Measurements from ENCODE around the gene DPEP2.

DNA sequence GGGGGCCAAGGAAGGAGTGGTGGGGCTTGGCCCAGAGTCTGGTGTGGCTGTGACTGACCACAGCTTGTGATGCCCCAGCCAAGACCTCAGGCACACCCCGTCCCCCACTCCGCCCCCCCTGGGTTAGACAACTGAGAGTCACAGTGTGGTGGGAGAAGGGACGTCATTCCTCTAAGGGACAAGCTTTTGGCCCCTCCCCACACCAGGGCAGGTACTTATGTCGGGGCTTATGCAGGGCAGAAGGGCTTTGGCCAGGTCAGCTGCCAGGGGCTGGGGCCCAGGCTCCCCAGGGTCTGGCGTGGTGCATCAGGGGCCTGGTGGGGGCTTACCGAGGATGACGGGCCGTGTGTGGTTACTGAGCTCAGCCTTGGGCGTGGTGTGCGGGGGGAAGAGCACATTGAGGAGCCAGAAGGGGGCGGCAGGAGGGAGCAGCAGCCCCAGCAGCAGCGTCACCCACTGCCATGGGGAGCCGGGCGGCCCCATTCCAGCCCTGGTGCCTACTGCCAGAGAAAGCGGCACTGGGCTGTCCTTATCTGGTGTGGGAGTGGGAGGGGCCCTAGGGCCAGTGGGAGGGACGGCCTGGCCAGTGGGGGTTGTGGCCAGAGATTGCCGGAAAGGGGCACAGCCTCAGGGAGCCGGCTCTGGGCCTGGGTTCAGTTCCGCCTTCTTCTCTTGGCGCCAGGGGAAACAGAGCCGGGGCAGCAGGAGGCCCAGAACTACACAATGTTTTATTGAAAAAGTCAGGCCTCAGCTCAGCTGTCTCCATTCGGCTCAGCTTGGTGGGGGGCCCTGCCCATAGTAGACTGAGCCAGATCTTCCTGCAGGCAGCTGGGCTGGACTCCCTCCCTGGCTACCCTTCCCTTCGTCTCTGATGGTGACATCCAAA lies 55.4 kb downstream of the DPEP2 start, which contains the start of gene LCAT:
- TF ChIP-seq CTCF (IDR thresholded peaks at IDR 0.05; ENCODE audit: low read depth, low read length, poor library complexity, severe bottlenecking) (no peak), EZH2phosphoT487 (IDR thresholded peaks at IDR 0.05; ENCODE audit: borderline replicate concordance, low read length) (no peak)

Data from DOHH2 (cell line).